GM12801 (cell line): ENCODE measurements around the gene DENND1A.

Source experiments
- CTCF ChIP-seq: IDR thresholded peaks from one replicate; pipeline ENCODE4 v1.5.1; 2011; ENCODE audit warnings: control low read depth; ENCODE audit not compliant: insufficient read length; ENCODE audit errors: extremely low read depth

The DENND1A gene

GRCh38 chr9:123645762-123646161, 284.2 kb downstream of the DENND1A start:
- no peak for TF ChIP-seq CTCF

GRCh38 chr9:123645126-123645525, 284.8 kb downstream of the DENND1A start:
- no peak for TF ChIP-seq CTCF

GRCh38 chr9:123643518-123643917, 286.4 kb downstream of the DENND1A start:
- no peak for TF ChIP-seq CTCF

- no peak for TF ChIP-seq CTCF
These were observed 287.3 kb downstream of the DENND1A start for GRCh38 chr9:123642291-123643278.

GRCh38 chr9:123640792-123641222, 289.1 kb downstream of the DENND1A start:
- TF ChIP-seq CTCF: no peak

GRCh38 chr9:123639743-123640142, 290.2 kb downstream of the DENND1A start:
- TF ChIP-seq CTCF: no peak

GRCh38 chr9:123637945-123638634, 291.8 kb downstream of the DENND1A start:
- no peak for TF ChIP-seq CTCF
